Measurements from ENCODE around the gene FGF1. TPM values are rescaled to one million over a fixed set of nuclear protein-coding genes. Genes with fewer than 3 reads are reported as not detected.

Gene FGF1
- total and polyA plus RNA-seq, 2 donors (not counting 3 experiments of a cell fraction or from before 2014, with no cell fraction given), result not detected

- ChIA-PET CTCF (interaction anchor here (1.0 to 3.9 kb wide), 5 partner anchors 9 to 32 kb away, joined by 3 to 33 read pairs (median 5); no protein-coding TSS in a partner anchor), POLR2A (no interaction called here)
- FAIRE-seq (no peak), DNase-seq (ENCODE audit: low read depth, low spot score) (no peak)
- Histone ChIP-seq H3K27ac (ENCODE audit: insufficient read depth, low read depth, low read length) (no peak overlapping the region), H3K9me1 (replicated peaks; ENCODE audit: control insufficient read depth, extremely low read depth, insufficient read depth, low read length) (no peaks in the 10 kb centered on the region), H4K20me1 (replicated peaks; ENCODE audit: control insufficient read depth, extremely low read depth, insufficient read depth, low read length) (no peaks in the 10 kb centered on the region), H3K4me2 (ENCODE audit: insufficient read depth, low read length) (no peak overlapping the region), H3K27me3 (ENCODE audit: control insufficient read depth in 2 of 2, insufficient read depth in 2 of 2, low read length in 2 of 2) (peaks cover 17 to 24% of the 10 kb centered on the region in 2 experiments), H3K4me3 (replicated peaks in 1 of 3; ENCODE audit: insufficient read depth in 1 of 3, low read depth in 1 of 3, low read length in 3 of 3) (no peak overlapping the region), H3K36me3 (ENCODE audit: control insufficient read depth in 2 of 2, extremely low read depth in 1 of 2, insufficient read depth in 2 of 2, low read length in 2 of 2) (no peaks in the 10 kb centered on the region), H3K4me1 (ENCODE audit: control insufficient read depth, extremely low read depth, insufficient read depth, low read length) (peaks cover 7% of the 10 kb centered on the region), H2AFZ (ENCODE audit: low read depth, low read length) (no peak overlapping the region), H3K9ac (replicated peaks; ENCODE audit: extremely low read depth, insufficient read depth, low read length) (no peak overlapping the region), H3K79me2 (ENCODE audit: control insufficient read depth, insufficient read depth, low read length) (no peaks in the 10 kb centered on the region), H3K9me3 (replicated peaks; ENCODE audit: control insufficient read depth, insufficient read depth, low read length) (no peaks in the 10 kb centered on the region)
- intact Hi-C loops (cut with micrococcal nuclease) (no loop called here), dilution Hi-C loops (cut with MboI; ENCODE audit: extremely low pct_ligation_motif_present, low sequenced_read_pairs) (no loop called here)
- TF ChIP-seq GATA2 (IDR thresholded peaks at IDR 0.05; ENCODE audit: insufficient read depth, insufficient read length, low read depth, low read length), result no peak
- TF ChIP-seq POLR2A (IDR thresholded peaks at IDR 0.05; ENCODE audit: low read depth, low read length), result no peak
- no peak for TF ChIP-seq EZH2 (IDR thresholded peaks at IDR 0.05; ENCODE audit: borderline replicate concordance, low read depth, low read length, severe bottlenecking)
- TF ChIP-seq MYC (IDR thresholded peaks at IDR 0.05; ENCODE audit: low read depth, low read length), result no peak
- TF ChIP-seq, protein P1, sequence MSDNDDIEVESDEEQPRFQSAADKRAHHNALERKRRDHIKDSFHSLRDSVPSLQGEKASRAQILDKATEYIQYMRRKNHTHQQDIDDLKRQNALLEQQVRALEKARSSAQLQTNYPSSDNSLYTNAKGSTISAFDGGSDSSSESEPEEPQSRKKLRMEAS (IDR thresholded peaks at IDR 0.05; ENCODE audit: insufficient read depth, insufficient read length), result no peak
- no peak for TF ChIP-seq JUN (IDR thresholded peaks at IDR 0.05; ENCODE audit: borderline replicate concordance, insufficient read depth, insufficient read length, low read depth)
- TF ChIP-seq CTCF (IDR thresholded peaks at IDR 0.05; ENCODE audit: extremely low read depth in 1 of 2, insufficient read depth in 1 of 2, low read depth in 1 of 2, low read length in 2 of 2), result no peak
- TF ChIP-seq FOS (IDR thresholded peaks at IDR 0.05; ENCODE audit: borderline replicate concordance, insufficient read depth, low read length), result no peak
- TF ChIP-seq POLR2AphosphoS5 (IDR thresholded peaks at IDR 0.05; ENCODE audit: insufficient read depth, low read depth, low read length), result no peak
- BruUV-seq (replicated peaks), result no TSS peak
Observed at GRCh38 chr5:142686968-142687367, 1.1 kb upstream of the FGF1 start.

Measured in endothelial cell of umbilical vein (primary cell).